ENCODE data around the gene CNOT4. TPM values are rescaled to one million over a fixed set of nuclear protein-coding genes. Genes with fewer than 3 reads are reported as not detected.

CNOT4 gene
- total and polyA plus RNA-seq, 2 experiments from 2014 or later = 6.7 to 18.2 TPM

DNA sequence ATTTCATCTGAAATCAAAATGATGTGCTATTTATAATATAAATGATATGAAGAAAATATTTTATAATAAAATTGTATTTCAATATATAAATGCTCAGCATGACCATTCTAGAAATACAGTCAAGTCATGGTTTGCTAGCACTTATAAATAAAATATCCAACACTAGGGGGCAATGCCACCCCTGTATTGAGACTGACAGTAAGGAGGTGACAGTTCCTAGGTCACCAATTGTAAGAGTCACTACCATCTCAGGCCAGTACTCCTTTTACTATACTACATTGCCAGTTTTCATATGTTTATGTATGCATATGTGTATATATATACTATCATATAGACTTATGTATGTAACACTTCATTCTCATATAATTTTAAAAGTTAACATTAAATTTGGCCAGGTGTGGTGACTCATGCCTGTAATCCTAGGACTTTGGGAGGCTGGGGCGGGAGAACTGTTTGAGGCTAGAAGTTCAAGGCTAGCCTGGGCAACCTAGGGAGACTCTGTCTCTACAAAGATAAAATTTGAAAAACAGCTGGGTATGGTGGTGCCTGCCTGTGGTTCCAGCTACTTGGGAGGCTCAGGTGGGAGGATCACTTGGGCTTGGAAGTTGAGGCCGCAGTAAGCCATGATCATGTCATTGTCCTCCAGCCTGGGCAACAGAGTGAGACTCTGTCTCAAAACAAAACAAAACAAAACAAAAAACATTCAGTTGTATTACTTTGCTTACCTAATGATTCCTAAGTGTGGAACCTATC lies 2.4 kb upstream of the CNOT4 start:
- no peaks in the 10 kb centered on the region for H3K27me3 ChIP-seq (replicated peaks; ENCODE audit: insufficient read depth)
- no peaks in the 10 kb centered on the region for H3K9me3 ChIP-seq (ENCODE audit: low read depth)
- H4K20me1 ChIP-seq (ENCODE audit: insufficient read depth) = peaks cover 8% of the 10 kb centered on the region; the same call in 1 of the 2 replicates
- no peak overlapping the region for H3K27ac ChIP-seq
- peaks cover 24% of the 10 kb centered on the region for H3F3A ChIP-seq (ENCODE audit: insufficient read depth)
- H3K79me2 ChIP-seq (ENCODE audit: insufficient read depth) = peaks cover 23% of the 10 kb centered on the region
- no peaks in the 10 kb centered on the region for H3K36me3 ChIP-seq (ENCODE audit: low read depth)
- no peak overlapping the region for H3K4me3 ChIP-seq
- peaks cover 11% of the 10 kb centered on the region for H3K4me1 ChIP-seq (ENCODE audit: insufficient read depth)
- in situ Hi-C loops (cut with MboI) = no loop called here
- TF ChIP-seq EZH2phosphoT487 (IDR thresholded peaks at IDR 0.05; ENCODE audit: insufficient read depth, low read depth) (no peak), EZH2 (IDR thresholded peaks at IDR 0.05; ENCODE audit: insufficient read depth, poor library complexity, severe bottlenecking) (no peak)
- H3K9me2 ChIP-seq (ENCODE audit: insufficient read depth) = no peaks in the 10 kb centered on the region
- no peak overlapping the region for H3K4me2 ChIP-seq (ENCODE audit: unreplicated experiment)
- DNase-seq = peak; percentile 72
- H3K9ac ChIP-seq = no peak overlapping the region
- no peak overlapping the region for H2AFZ ChIP-seq
- WGBS, 2 experiments (ENCODE audit: low coverage in 1 of 2, low lambda C conversion rate in 2 of 2, missing lambda C conversion rate in 2 of 2) = 68 to 77% methylated on average over 2 of the region's 2 CpGs

DNA sequence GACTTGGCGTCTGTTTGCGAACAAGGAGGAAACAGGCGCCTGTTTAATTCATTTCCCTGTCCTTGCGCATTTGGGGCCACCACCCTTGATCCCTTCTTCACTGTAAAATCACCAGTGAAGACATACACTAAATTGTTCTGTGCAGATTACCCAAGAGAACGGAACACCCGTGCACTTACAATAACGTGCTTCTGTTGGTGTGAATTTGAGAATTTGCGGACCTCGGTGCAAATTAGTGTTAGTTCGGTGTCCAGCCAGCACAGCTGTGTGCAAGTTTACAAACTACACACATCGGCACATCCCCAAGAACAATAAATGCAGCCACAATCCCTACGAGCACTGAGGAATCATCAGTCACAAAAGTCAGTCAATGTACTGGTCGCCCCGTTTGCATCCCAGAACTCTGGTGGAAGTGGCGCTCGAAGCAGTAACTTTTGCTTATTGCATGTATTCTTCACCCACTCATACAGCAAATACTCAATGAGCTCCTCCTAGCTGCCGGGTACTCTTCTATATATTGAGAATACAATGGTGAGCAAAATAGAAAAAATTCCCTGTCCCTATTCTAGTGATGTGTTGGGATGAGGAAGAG lies 786 bp upstream of the CNOT4 start:
- DNase-seq = peak; percentile 72
- no peaks in the 10 kb centered on the region for H3K36me3 ChIP-seq (ENCODE audit: low read depth)
- H3K9me2 ChIP-seq (ENCODE audit: insufficient read depth) = no peaks in the 10 kb centered on the region
- H3K4me2 ChIP-seq (ENCODE audit: unreplicated experiment) = peak overlapping the region; percentile 89
- in situ Hi-C loops (cut with MboI) = no loop called here
- peak overlapping the region; percentile 10; the same call in 1 of the 2 replicates for H3K27ac ChIP-seq
- H4K20me1 ChIP-seq (ENCODE audit: insufficient read depth) = peaks cover 8% of the 10 kb centered on the region; the same call in 1 of the 2 replicates
- peaks cover 16% of the 10 kb centered on the region for H3K4me1 ChIP-seq (ENCODE audit: insufficient read depth)
- no peaks in the 10 kb centered on the region for H3K9me3 ChIP-seq (ENCODE audit: low read depth)
- H3K79me2 ChIP-seq (ENCODE audit: insufficient read depth) = peaks cover 39% of the 10 kb centered on the region
- 2% methylated on average over 17 of the region's 17 CpGs for WGBS, 2 experiments (ENCODE audit: low coverage in 1 of 2, low lambda C conversion rate in 2 of 2, missing lambda C conversion rate in 2 of 2)
- peak overlapping the region; percentile 92 for H3K9ac ChIP-seq
- H3F3A ChIP-seq (ENCODE audit: insufficient read depth) = peaks cover 24% of the 10 kb centered on the region
- peak overlapping the region; percentile 98 for H2AFZ ChIP-seq
- TF ChIP-seq EZH2 (IDR thresholded peaks at IDR 0.05; ENCODE audit: insufficient read depth, poor library complexity, severe bottlenecking) (no peak), EZH2phosphoT487 (IDR thresholded peaks at IDR 0.05; ENCODE audit: insufficient read depth, low read depth) (no peak)
- H3K4me3 ChIP-seq = peak overlapping the region; percentile 97
- H3K27me3 ChIP-seq (replicated peaks; ENCODE audit: insufficient read depth) = no peaks in the 10 kb centered on the region

- H3K4me2 ChIP-seq (ENCODE audit: unreplicated experiment) = peak overlapping the region; percentile 98
- H3K4me3 ChIP-seq = peak overlapping the region; percentile 97
- TF ChIP-seq EZH2phosphoT487 (IDR thresholded peaks at IDR 0.05; ENCODE audit: insufficient read depth, low read depth) (no peak), EZH2 (IDR thresholded peaks at IDR 0.05; ENCODE audit: insufficient read depth, poor library complexity, severe bottlenecking) (no peak)
- H3K9me3 ChIP-seq (ENCODE audit: low read depth) = no peaks in the 10 kb centered on the region
- in situ Hi-C loops (cut with MboI) = no loop called here
- peaks cover 8% of the 10 kb centered on the region; the same call in 1 of the 2 replicates for H4K20me1 ChIP-seq (ENCODE audit: insufficient read depth)
- H3K9ac ChIP-seq = peak overlapping the region; percentile 92
- no peaks in the 10 kb centered on the region for H3K27me3 ChIP-seq (replicated peaks; ENCODE audit: insufficient read depth)
- peak overlapping the region; percentile 76 for H2AFZ ChIP-seq
- no peak for DNase-seq
- H3K36me3 ChIP-seq (ENCODE audit: low read depth) = no peaks in the 10 kb centered on the region
- peak overlapping the region; percentile 86 for H3K27ac ChIP-seq
- peaks cover 16% of the 10 kb centered on the region for H3K4me1 ChIP-seq (ENCODE audit: insufficient read depth)
- peaks cover 51% of the 10 kb centered on the region for H3K79me2 ChIP-seq (ENCODE audit: insufficient read depth)
- WGBS, 2 experiments (ENCODE audit: low coverage in 1 of 2, low lambda C conversion rate in 2 of 2, missing lambda C conversion rate in 2 of 2) = 0 to 5% methylated on average over 9 to 14 of the region's 14 CpGs
- peaks cover 24% of the 10 kb centered on the region for H3F3A ChIP-seq (ENCODE audit: insufficient read depth)
- no peaks in the 10 kb centered on the region for H3K9me2 ChIP-seq (ENCODE audit: insufficient read depth)
Measured at GRCh38 chr7:135509589-135509838, 388 bp downstream of the CNOT4 start.

GRCh38 chr7:135508883-135509588 lies 866 bp downstream of the CNOT4 start:
- Histone ChIP-seq H3K4me3 (peak overlapping the region; percentile 97), H3K4me2 (ENCODE audit: unreplicated experiment) (peak overlapping the region; percentile 98), H3K36me3 (ENCODE audit: low read depth) (no peaks in the 10 kb centered on the region), H3K4me1 (ENCODE audit: insufficient read depth) (peaks cover 16% of the 10 kb centered on the region), H3F3A (ENCODE audit: insufficient read depth) (peaks cover 24% of the 10 kb centered on the region), H3K79me2 (ENCODE audit: insufficient read depth) (peaks cover 53% of the 10 kb centered on the region), H4K20me1 (ENCODE audit: insufficient read depth) (peaks cover 8% of the 10 kb centered on the region; the same call in 1 of the 2 replicates), H2AFZ (peak overlapping the region; percentile 76), H3K9me3 (ENCODE audit: low read depth) (no peaks in the 10 kb centered on the region), H3K27ac (peak overlapping the region; percentile 86), H3K27me3 (replicated peaks; ENCODE audit: insufficient read depth) (no peaks in the 10 kb centered on the region), H3K9ac (peak overlapping the region; percentile 92), H3K9me2 (ENCODE audit: insufficient read depth) (no peaks in the 10 kb centered on the region)
- 2 to 3% methylated on average over 17 of the region's 17 CpGs for WGBS, 2 experiments (ENCODE audit: low coverage in 1 of 2, low lambda C conversion rate in 2 of 2, missing lambda C conversion rate in 2 of 2)
- in situ Hi-C loops (cut with MboI) = no loop called here
- TF ChIP-seq EZH2phosphoT487 (IDR thresholded peaks at IDR 0.05; ENCODE audit: insufficient read depth, low read depth) (no peak), EZH2 (IDR thresholded peaks at IDR 0.05; ENCODE audit: insufficient read depth, poor library complexity, severe bottlenecking) (no peak)
- DNase-seq = peak; percentile 59
